ENCODE measurements around the gene SIAH3.

- TF ChIP-seq, protein P1, sequence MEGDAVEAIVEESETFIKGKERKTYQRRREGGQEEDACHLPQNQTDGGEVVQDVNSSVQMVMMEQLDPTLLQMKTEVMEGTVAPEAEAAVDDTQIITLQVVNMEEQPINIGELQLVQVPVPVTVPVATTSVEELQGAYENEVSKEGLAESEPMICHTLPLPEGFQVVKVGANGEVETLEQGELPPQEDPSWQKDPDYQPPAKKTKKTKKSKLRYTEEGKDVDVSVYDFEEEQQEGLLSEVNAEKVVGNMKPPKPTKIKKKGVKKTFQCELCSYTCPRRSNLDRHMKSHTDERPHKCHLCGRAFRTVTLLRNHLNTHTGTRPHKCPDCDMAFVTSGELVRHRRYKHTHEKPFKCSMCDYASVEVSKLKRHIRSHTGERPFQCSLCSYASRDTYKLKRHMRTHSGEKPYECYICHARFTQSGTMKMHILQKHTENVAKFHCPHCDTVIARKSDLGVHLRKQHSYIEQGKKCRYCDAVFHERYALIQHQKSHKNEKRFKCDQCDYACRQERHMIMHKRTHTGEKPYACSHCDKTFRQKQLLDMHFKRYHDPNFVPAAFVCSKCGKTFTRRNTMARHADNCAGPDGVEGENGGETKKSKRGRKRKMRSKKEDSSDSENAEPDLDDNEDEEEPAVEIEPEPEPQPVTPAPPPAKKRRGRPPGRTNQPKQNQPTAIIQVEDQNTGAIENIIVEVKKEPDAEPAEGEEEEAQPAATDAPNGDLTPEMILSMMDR (IDR thresholded peaks at IDR 0.05; ENCODE audit: low read depth, low read length, poor library complexity, severe bottlenecking) = no peak
- no peak for TF ChIP-seq EZH2phosphoT487 (IDR thresholded peaks at IDR 0.05; ENCODE audit: borderline replicate concordance, low read length)
Measured at GRCh38 chr13:45750566-45750965, 101.0 kb downstream of the SIAH3 start.
